ENCODE results near the gene NLGN2.

DNA sequence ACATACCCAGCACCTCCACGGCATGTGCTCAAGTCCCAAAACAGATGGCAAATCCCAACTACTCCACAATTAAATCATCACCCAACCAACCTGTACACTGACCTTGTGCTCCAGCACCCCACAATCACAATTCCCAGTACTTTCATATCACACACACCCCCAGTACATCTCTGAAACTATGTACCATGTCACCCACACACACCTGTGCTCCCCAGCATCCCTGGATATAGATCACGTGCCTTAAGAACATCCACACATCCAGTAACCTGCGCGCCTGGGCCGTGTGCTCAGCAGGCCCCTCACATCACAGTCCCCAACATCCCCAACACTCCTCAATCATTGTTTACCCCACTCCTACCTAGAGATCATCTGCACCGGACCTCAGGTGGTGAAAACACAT, 2.1 kb downstream of the NLGN2 start:
- TF ChIP-seq CTCF (IDR thresholded peaks at IDR 0.05) (no peak), POLR2A (IDR thresholded peaks at IDR 0.05) (no peak)
